Tibial artery (tissue), 4 donors: ENCODE results near the gene LRRTM4.

Source experiments
- DNase-seq, 2 donors: peaks; one replicate each; pipeline ENCODE4 v3.0.0-alpha.2; 2019
- H3K27ac ChIP-seq, 2 donors: fragments of 200-600 bp; sonication (generic) in 1 of 2; 1 replicate in 1 of 2; 2 replicates in 1 of 2; pipeline ENCODE4 v1.5.1; 2018 to 2019; ENCODE audit warnings: mild to moderate bottlenecking in 1 of 2
- H3K27me3 ChIP-seq, 2 donors: fragments of 200-600 bp; sonication (generic) in 1 of 2; one replicate each; pipeline versions ENCODE4 v1.5.1 to v1.6.0; 2016 to 2019
- H3K36me3 ChIP-seq, 3 donors: fragments of 200-600 bp; sonication (generic) in 2 of 3; one replicate each; pipeline ENCODE4 v1.5.1; 2016 to 2019; ENCODE audit warnings: mild to moderate bottlenecking in 2 of 3
- H3K4me1 ChIP-seq, 4 donors: fragments of 200-600 bp; sonication (generic) in 2 of 4; 1 replicate in 3 of 4; 2 replicates in 1 of 4; pipeline ENCODE4 v1.5.1; 2016 to 2019
- H3K4me3 ChIP-seq, 2 donors: fragments of 200-600 bp; sonication (generic) in 1 of 2; 1 replicate in 1 of 2; 2 replicates in 1 of 2; pipeline ENCODE4 v1.5.1; 2018 to 2019; ENCODE audit warnings: mild to moderate bottlenecking in 2 of 2
- H3K9me3 ChIP-seq, 3 donors: fragments of 200-600 bp; sonication (generic) in 1 of 3; one replicate each; pipeline ENCODE4 v1.5.1; 2016 to 2019
- intact Hi-C: fragments of 100-400 bp; cut with DNase I; formaldehyde crosslinking; loops from one replicate; pipeline ENCODE4 v1.15.0; 2023; ENCODE audit warnings: low total_unique reads
- TF ChIP-seq, protein P1 (sequence below), 2 experiments: fragments of 200-600 bp in 1 of 2; fragments of 450-650 bp in 1 of 2; IDR thresholded peaks; one replicate each; pipeline ENCODE4 v1.5.1; 2017 to 2019; ENCODE audit warnings: antibody characterized with exemption in 2 of 2, mild to moderate bottlenecking in 1 of 2, moderate library complexity in 1 of 2

Gene LRRTM4

DNA sequence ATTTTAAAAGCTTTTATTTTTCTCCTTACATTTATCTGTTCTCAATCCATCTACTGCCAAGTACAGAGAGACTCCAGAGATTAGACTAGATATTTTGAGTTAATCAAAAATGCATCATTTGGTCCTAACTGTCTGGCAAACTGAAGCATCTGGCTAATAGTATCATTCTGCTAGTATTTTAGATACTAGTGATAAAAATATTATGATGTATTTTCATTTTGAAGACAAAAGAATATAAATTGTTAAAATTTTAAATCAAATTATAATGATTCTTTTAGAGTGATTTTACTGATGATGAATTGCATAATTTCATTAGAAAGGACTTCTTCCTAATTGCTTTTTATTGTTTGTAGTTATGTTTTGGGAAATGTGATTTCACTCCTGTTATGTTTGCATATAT lies 584.0 kb downstream of the LRRTM4 start:
- H3K27ac ChIP-seq, result no peak overlapping the region
- no peaks in the 10 kb centered on the region for H3K27me3 ChIP-seq
- H3K9me3 ChIP-seq, result no peaks in the 10 kb centered on the region
- TF ChIP-seq, protein P1, sequence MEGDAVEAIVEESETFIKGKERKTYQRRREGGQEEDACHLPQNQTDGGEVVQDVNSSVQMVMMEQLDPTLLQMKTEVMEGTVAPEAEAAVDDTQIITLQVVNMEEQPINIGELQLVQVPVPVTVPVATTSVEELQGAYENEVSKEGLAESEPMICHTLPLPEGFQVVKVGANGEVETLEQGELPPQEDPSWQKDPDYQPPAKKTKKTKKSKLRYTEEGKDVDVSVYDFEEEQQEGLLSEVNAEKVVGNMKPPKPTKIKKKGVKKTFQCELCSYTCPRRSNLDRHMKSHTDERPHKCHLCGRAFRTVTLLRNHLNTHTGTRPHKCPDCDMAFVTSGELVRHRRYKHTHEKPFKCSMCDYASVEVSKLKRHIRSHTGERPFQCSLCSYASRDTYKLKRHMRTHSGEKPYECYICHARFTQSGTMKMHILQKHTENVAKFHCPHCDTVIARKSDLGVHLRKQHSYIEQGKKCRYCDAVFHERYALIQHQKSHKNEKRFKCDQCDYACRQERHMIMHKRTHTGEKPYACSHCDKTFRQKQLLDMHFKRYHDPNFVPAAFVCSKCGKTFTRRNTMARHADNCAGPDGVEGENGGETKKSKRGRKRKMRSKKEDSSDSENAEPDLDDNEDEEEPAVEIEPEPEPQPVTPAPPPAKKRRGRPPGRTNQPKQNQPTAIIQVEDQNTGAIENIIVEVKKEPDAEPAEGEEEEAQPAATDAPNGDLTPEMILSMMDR (IDR thresholded peaks at IDR 0.05), result no peak
- no peaks in the 10 kb centered on the region for H3K36me3 ChIP-seq
- H3K4me1 ChIP-seq, result no peaks in the 10 kb centered on the region
- DNase-seq, result no peak
- no peak overlapping the region for H3K4me3 ChIP-seq
- intact Hi-C loops, result no loop called here

DNA sequence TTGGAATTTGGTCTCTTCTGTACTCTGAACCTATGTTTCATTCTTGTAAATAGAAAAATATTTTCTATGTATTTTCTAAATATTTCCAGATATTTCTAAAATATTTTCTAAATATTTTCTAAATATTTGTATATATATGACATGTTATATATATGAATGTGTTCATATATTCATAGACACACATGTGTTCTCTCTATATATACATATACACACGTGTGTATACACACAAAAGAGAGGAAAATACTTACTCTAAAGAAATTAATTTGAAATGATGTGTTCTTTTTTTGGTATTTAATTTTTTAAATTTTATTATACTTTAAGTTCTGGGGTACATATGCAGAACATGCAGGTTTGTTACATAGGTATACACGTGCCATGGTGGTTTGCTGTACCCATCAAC lies 589.6 kb downstream of the LRRTM4 start:
- no peak overlapping the region for H3K4me3 ChIP-seq
- no peak for DNase-seq
- TF ChIP-seq, protein P1 (IDR thresholded peaks at IDR 0.05), result no peak
- no peak overlapping the region for H3K27ac ChIP-seq
- no peaks in the 10 kb centered on the region for H3K9me3 ChIP-seq
- H3K27me3 ChIP-seq, result no peaks in the 10 kb centered on the region
- no peaks in the 10 kb centered on the region for H3K4me1 ChIP-seq
- no peaks in the 10 kb centered on the region for H3K36me3 ChIP-seq
- intact Hi-C loops, result no loop called here

DNA sequence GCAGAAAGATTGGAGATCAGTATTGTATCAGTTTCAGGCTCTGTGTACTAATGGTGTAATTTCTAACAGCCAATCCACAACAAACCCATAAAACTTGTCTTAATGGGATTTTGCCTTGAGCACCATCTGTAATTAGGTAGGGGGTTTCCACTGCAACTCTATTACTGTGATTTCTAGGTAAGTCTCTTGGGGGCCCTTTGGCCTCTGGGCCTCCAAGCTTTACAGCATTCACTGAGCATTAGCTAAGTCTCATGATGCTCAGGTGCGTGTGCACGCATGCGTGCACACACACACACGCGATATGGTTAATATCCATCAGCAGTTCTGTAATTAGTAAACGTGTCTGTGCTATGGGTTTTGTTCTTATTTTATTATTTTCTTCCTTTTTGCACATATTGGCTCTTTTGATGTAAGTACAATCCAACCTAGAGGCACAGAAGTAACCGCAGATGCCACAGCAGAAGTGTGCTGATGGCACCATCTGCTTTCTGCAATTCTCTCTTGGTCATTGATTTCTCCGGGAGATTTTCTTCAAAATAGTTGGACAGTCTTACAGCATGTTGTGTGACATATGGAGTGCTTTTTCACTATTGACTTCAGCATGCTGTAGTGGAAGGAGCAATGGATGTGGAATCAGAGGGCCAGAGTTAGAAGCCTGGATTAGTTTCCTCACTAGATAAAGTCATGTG lies 592.0 kb downstream of the LRRTM4 start:
- DNase-seq, result no peak
- Histone ChIP-seq H3K4me3 (no peak overlapping the region), H3K9me3 (no peaks in the 10 kb centered on the region), H3K27ac (no peak overlapping the region), H3K27me3 (no peaks in the 10 kb centered on the region), H3K4me1 (no peaks in the 10 kb centered on the region), H3K36me3 (no peaks in the 10 kb centered on the region)
- TF ChIP-seq, protein P1 (IDR thresholded peaks at IDR 0.05), result no peak
- intact Hi-C loops, result no loop called here

DNA sequence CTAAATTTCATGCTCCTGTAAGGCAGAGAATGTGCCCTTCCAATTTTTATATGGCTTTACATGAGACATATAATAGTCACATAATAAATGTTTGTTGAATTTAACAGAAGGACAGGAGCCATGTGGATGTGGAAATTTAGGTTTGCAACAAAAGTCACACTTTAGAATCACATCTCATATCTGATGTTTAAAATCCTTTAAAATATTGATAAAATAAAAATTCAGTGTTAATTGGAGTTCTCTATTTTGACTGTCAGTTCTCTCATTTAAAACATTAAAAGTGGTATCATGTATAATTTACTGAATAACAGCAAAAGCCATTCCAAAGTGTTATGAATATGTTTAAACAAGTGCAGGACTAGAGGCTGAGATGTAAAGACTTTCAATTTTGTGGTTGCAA lies 594.1 kb downstream of the LRRTM4 start:
- no peaks in the 10 kb centered on the region for H3K9me3 ChIP-seq
- H3K27ac ChIP-seq, result no peak overlapping the region
- no peaks in the 10 kb centered on the region for H3K4me1 ChIP-seq
- intact Hi-C loops, result no loop called here
- TF ChIP-seq, protein P1 (IDR thresholded peaks at IDR 0.05), result no peak
- DNase-seq, result no peak
- no peak overlapping the region for H3K4me3 ChIP-seq
- H3K36me3 ChIP-seq, result no peaks in the 10 kb centered on the region
- H3K27me3 ChIP-seq, result no peaks in the 10 kb centered on the region

DNA sequence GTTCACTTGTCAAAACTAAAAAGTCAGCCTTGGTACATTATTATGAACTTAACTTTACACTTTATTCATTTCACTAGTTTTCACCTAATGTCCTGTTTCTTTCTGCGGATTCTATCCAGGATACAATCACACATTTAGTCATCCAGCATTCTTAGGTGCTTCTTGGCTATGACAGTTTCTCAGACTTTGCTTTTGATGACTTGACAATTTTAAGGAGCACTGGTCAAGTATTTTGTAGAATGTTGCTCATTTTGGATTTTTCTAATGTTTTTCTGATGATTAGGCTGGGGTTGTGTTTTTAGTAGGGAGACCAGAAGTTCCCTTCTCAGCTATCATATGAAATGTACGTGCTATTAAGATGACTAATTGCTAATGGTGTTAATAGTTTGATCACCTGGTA lies 601.2 kb downstream of the LRRTM4 start:
- H3K4me3 ChIP-seq, result no peak overlapping the region
- no peak overlapping the region for H3K27ac ChIP-seq
- no peaks in the 10 kb centered on the region for H3K27me3 ChIP-seq
- no peak for DNase-seq
- intact Hi-C loops, result no loop called here
- no peaks in the 10 kb centered on the region for H3K36me3 ChIP-seq
- H3K4me1 ChIP-seq, result no peaks in the 10 kb centered on the region
- TF ChIP-seq, protein P1 (IDR thresholded peaks at IDR 0.05), result no peak
- H3K9me3 ChIP-seq, result no peaks in the 10 kb centered on the region

DNA sequence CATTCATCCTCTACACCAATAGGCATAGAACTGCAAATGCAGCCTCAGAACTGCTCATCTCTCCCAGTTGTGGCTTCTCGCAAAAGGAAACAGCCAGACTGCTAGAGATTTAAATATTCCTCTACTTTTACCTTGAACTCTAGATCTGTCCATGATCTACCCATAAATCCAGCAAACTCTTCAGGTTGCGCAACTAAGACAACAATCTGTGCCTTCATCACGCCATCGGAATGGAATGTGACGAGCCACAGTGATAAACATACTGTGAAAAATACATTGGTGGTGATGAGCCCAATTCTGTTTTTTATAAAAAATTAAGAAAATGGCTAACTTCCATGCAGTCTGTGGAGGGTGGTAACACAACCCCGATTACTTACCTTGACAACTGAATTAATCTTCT lies 626.7 kb downstream of the LRRTM4 start:
- no peaks in the 10 kb centered on the region for H3K4me1 ChIP-seq
- H3K27ac ChIP-seq, result no peak overlapping the region
- no peak overlapping the region for H3K4me3 ChIP-seq
- H3K27me3 ChIP-seq, result no peaks in the 10 kb centered on the region
- H3K9me3 ChIP-seq, result no peaks in the 10 kb centered on the region
- TF ChIP-seq, protein P1 (IDR thresholded peaks at IDR 0.05), result no peak
- no peaks in the 10 kb centered on the region for H3K36me3 ChIP-seq
- intact Hi-C loops, result no loop called here
- DNase-seq, result no peak
